ENCODE data around the gene GARIN6.

The GARIN6 gene

DNA sequence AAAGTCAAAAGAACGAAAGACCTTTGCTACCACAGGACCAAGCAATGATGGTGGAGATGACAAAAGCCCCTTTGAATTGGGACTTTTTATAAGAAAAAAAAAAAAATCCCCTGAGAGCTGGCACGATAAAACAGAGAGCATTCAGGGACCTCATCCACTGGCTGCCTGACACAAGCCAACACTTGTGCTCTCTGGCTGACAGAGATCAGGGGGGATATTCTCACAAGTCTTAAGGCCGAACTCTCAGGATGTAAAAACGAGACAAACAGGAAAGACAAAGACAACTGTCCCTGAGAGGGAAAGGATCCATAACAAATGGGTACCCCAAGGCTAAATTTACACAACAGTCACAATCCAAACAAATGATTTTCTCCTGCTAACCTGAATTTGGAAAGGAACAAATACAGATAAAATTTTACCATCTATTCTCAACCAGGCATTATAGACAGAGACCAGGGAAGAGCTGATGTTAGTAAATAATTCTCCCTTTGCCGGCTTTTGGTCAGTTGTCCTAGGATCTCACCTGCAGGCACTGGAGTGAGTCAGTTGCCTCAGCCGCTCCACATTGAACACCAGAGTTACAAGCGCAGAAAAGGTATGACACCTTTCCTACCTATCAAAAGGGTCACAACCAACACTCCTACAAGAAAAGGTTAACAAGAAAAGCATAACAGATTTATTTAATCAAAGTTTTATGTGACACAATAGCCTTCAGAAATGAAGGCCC, 37.9 kb upstream of the GARIN6 start:
- Histone ChIP-seq H2AFZ (ENCODE audit: low read depth, low read length) (no peak overlapping the region), H3K79me2 (ENCODE audit: insufficient read depth, low read length) (no peaks in the 10 kb centered on the region), H3K27me3 (ENCODE audit: insufficient read depth, low read length, poor library complexity) (no peaks in the 10 kb centered on the region), H3K4me3 (ENCODE audit: low read depth in 1 of 2, low read length in 2 of 2) (no peak overlapping the region), H3K4me2 (ENCODE audit: insufficient read depth, low read length) (no peak overlapping the region), H3K27ac (ENCODE audit: low read length) (no peak overlapping the region), H4K20me1 (ENCODE audit: insufficient read depth, low read length) (no peaks in the 10 kb centered on the region), H3K4me1 (ENCODE audit: insufficient read depth, low read length) (no peaks in the 10 kb centered on the region), H3K9me3 (ENCODE audit: insufficient read depth, low read length, severe bottlenecking) (no peaks in the 10 kb centered on the region), H3K9ac (ENCODE audit: low read depth, low read length) (no peak overlapping the region), H3K36me3 (ENCODE audit: insufficient read depth, low read length) (no peaks in the 10 kb centered on the region)
- ATAC-seq (ENCODE audit: insufficient read depth, low read depth) (no peak), DNase-seq (no peak)
- TF ChIP-seq EZH2 (IDR thresholded peaks at IDR 0.05; ENCODE audit: borderline replicate concordance, low read depth, low read length, severe bottlenecking): no peak
- TF ChIP-seq, protein P1, sequence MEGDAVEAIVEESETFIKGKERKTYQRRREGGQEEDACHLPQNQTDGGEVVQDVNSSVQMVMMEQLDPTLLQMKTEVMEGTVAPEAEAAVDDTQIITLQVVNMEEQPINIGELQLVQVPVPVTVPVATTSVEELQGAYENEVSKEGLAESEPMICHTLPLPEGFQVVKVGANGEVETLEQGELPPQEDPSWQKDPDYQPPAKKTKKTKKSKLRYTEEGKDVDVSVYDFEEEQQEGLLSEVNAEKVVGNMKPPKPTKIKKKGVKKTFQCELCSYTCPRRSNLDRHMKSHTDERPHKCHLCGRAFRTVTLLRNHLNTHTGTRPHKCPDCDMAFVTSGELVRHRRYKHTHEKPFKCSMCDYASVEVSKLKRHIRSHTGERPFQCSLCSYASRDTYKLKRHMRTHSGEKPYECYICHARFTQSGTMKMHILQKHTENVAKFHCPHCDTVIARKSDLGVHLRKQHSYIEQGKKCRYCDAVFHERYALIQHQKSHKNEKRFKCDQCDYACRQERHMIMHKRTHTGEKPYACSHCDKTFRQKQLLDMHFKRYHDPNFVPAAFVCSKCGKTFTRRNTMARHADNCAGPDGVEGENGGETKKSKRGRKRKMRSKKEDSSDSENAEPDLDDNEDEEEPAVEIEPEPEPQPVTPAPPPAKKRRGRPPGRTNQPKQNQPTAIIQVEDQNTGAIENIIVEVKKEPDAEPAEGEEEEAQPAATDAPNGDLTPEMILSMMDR (IDR thresholded peaks at IDR 0.05; ENCODE audit: borderline replicate concordance, extremely low read depth, low read length, poor library complexity, severe bottlenecking): no peak

DNA sequence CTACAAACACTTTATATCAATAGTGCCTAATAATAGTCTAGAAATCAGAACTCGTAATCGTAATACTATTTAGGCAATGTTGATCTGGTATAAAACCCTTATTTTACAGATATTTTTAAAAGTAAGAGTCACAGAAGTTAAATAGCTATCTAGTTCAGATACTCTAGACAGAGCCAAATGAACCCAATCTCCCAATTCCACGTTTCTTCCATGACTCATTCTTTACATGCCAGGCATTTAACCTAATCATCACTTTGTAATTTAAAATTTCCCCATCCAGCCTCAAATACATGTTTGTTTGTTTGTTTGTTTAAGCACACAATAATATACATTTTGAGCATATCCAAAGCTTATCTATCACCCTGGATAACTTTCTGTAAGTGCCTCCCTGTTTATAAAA, 36.4 kb upstream of the GARIN6 start:
- no peak for ATAC-seq (ENCODE audit: insufficient read depth, low read depth)
- Histone ChIP-seq H3K4me2 (ENCODE audit: insufficient read depth, low read length) (no peak overlapping the region), H3K4me3 (ENCODE audit: low read depth in 1 of 2, low read length in 2 of 2) (no peak overlapping the region)

DNA sequence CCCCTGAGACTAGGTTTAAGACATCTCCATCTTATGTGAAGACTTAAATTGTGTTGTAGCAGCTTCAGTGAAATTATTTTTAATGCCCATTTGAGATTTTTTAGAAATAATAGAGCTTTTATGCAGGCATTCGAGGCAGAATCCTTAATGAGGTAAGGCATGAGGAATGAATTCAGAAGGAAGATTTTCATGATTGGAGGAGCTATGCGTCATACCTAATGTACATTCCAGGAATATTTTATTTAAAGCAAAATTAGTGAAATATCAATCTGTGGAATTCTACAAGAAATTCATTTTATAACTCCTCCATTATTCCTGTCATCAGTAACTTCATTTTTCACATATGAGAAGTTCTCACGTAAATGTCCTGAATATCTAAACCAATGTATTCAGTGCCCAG, 36.0 kb upstream of the GARIN6 start:
- H3K9ac ChIP-seq (ENCODE audit: low read depth, low read length): no peak overlapping the region
- H3K27ac ChIP-seq (ENCODE audit: low read length): no peak overlapping the region
- no peaks in the 10 kb centered on the region for H3K4me1 ChIP-seq (ENCODE audit: insufficient read depth, low read length)
- TF ChIP-seq EZH2 (IDR thresholded peaks at IDR 0.05; ENCODE audit: borderline replicate concordance, low read depth, low read length, severe bottlenecking): no peak
- TF ChIP-seq, protein P1 (IDR thresholded peaks at IDR 0.05; ENCODE audit: borderline replicate concordance, extremely low read depth, low read length, poor library complexity, severe bottlenecking): no peak
- H3K27me3 ChIP-seq (ENCODE audit: insufficient read depth, low read length, poor library complexity): no peaks in the 10 kb centered on the region
- no peaks in the 10 kb centered on the region for H4K20me1 ChIP-seq (ENCODE audit: insufficient read depth, low read length)
- H3K4me3 ChIP-seq (ENCODE audit: low read depth in 1 of 2, low read length in 2 of 2): no peak overlapping the region
- H3K9me3 ChIP-seq (ENCODE audit: insufficient read depth, low read length, severe bottlenecking): no peaks in the 10 kb centered on the region
- no peaks in the 10 kb centered on the region for H3K79me2 ChIP-seq (ENCODE audit: insufficient read depth, low read length)
- ATAC-seq (ENCODE audit: insufficient read depth, low read depth) (no peak), DNase-seq (no peak)
- no peak overlapping the region for H2AFZ ChIP-seq (ENCODE audit: low read depth, low read length)
- no peak overlapping the region for H3K4me2 ChIP-seq (ENCODE audit: insufficient read depth, low read length)
- no peaks in the 10 kb centered on the region for H3K36me3 ChIP-seq (ENCODE audit: insufficient read depth, low read length)

More for the DNA sequence above, 36.4 kb upstream of the GARIN6 start:
- Histone ChIP-seq H4K20me1 (ENCODE audit: insufficient read depth, low read length) (no peaks in the 10 kb centered on the region), H3K36me3 (ENCODE audit: insufficient read depth, low read length) (no peaks in the 10 kb centered on the region), H2AFZ (ENCODE audit: low read depth, low read length) (no peak overlapping the region), H3K27me3 (ENCODE audit: insufficient read depth, low read length, poor library complexity) (no peaks in the 10 kb centered on the region), H3K79me2 (ENCODE audit: insufficient read depth, low read length) (no peaks in the 10 kb centered on the region), H3K9ac (ENCODE audit: low read depth, low read length) (no peak overlapping the region), H3K27ac (ENCODE audit: low read length) (no peak overlapping the region), H3K4me1 (ENCODE audit: insufficient read depth, low read length) (no peaks in the 10 kb centered on the region), H3K9me3 (ENCODE audit: insufficient read depth, low read length, severe bottlenecking) (no peaks in the 10 kb centered on the region)
- no peak for TF ChIP-seq EZH2 (IDR thresholded peaks at IDR 0.05; ENCODE audit: borderline replicate concordance, low read depth, low read length, severe bottlenecking)
- TF ChIP-seq, protein P1 (IDR thresholded peaks at IDR 0.05; ENCODE audit: borderline replicate concordance, extremely low read depth, low read length, poor library complexity, severe bottlenecking): no peak
- no peak for DNase-seq

Measured in DND-41 (cell line).